ENCODE data around the gene IL26. TPM values are rescaled to one million over a fixed set of nuclear protein-coding genes. Genes with fewer than 3 reads are reported as not detected.

The IL26 gene
- total and polyA plus RNA-seq, 2 experiments from 2014 or later = not detected

DNA sequence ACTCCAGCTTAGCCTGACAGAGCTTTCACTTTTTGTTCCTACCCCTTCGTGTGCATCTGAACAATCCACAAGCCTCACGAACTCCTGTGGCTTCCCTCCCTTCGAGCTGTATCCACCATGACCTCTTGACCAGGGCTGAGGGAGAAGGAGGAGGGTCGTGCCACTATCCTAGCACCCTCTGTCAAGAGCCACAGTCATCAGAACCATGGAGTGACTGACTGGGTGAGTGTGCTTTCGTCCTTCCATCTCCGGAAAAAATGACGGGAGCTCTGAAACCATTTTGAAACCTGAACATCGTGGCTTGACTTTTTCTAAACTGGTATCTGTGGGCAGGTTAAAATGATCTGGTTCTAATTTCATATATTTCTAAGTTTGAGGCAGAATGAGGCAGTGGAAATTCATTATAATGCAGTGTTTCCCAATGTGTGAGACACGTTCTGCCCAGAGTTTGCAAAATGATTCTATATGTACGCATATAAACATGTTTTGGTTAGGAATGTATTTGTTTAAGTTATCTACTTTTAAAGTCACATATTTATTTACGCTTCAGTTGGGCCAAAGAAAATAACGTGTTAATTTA, 27.0 kb downstream of the IL26 start:
- WGBS (ENCODE audit: low lambda C conversion rate, missing lambda C conversion rate) = 85% methylated on average over 12 of the region's 12 CpGs
- TF ChIP-seq EZH2phosphoT487 (IDR thresholded peaks at IDR 0.05; ENCODE audit: low read depth, severe bottlenecking, unreplicated experiment) (no peak), EZH2 (IDR thresholded peaks at IDR 0.05; ENCODE audit: borderline replicate concordance) (no peak)
- TF ChIP-seq, protein P1, sequence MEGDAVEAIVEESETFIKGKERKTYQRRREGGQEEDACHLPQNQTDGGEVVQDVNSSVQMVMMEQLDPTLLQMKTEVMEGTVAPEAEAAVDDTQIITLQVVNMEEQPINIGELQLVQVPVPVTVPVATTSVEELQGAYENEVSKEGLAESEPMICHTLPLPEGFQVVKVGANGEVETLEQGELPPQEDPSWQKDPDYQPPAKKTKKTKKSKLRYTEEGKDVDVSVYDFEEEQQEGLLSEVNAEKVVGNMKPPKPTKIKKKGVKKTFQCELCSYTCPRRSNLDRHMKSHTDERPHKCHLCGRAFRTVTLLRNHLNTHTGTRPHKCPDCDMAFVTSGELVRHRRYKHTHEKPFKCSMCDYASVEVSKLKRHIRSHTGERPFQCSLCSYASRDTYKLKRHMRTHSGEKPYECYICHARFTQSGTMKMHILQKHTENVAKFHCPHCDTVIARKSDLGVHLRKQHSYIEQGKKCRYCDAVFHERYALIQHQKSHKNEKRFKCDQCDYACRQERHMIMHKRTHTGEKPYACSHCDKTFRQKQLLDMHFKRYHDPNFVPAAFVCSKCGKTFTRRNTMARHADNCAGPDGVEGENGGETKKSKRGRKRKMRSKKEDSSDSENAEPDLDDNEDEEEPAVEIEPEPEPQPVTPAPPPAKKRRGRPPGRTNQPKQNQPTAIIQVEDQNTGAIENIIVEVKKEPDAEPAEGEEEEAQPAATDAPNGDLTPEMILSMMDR (IDR thresholded peaks at IDR 0.05; ENCODE audit: poor library complexity) = no peak
- H3K9me3 ChIP-seq (ENCODE audit: low read depth) = no peaks in the 10 kb centered on the region

DNA sequence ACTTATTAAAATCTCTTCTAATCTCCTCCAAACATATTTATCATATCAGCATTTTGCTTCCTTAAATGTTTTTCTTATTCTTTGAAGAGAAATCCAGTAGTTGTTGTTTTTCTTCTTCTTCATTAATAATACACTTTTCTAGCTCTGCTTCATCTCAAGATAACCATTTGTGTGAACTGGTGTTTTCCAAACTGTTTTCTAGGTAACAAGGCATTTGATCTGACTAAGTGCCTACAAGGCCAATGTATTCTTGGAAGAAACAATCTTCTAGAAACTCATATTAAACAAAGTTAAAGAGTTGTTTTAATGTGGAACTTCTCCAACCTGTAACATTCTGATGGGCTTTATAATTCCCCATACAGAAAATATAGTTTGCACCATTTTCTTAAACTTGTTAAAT, 35.3 kb downstream of the IL26 start:
- no peaks in the 10 kb centered on the region for H3K4me1 ChIP-seq (ENCODE audit: insufficient read depth)
- no peaks in the 10 kb centered on the region for H3K9me3 ChIP-seq (ENCODE audit: low read depth)
- H3K4me3 ChIP-seq = no peak overlapping the region
- no peaks in the 10 kb centered on the region for H3K27me3 ChIP-seq
- no peak overlapping the region for H2AFZ ChIP-seq
- H3K9me2 ChIP-seq (replicated peaks; ENCODE audit: insufficient read depth) = no peaks in the 10 kb centered on the region
- TF ChIP-seq, protein P1 (IDR thresholded peaks at IDR 0.05; ENCODE audit: poor library complexity) = no peak
- TF ChIP-seq EZH2phosphoT487 (IDR thresholded peaks at IDR 0.05; ENCODE audit: low read depth, severe bottlenecking, unreplicated experiment) = no peak
- H3K4me2 ChIP-seq = no peak overlapping the region
- no peaks in the 10 kb centered on the region for H4K20me1 ChIP-seq (ENCODE audit: insufficient read depth, poor library complexity, severe bottlenecking)
- no peak overlapping the region for H3K27ac ChIP-seq
- no peaks in the 10 kb centered on the region for H3K79me2 ChIP-seq
- no peak for DNase-seq (ENCODE audit: low spot score)
- no peaks in the 10 kb centered on the region for H3K36me3 ChIP-seq (replicated peaks; ENCODE audit: insufficient read depth, low read depth)

More for the DNA sequence above, 27.0 kb downstream of the IL26 start:
- Histone ChIP-seq H3K4me3 (no peak overlapping the region), H3K4me2 (no peak overlapping the region), H4K20me1 (ENCODE audit: insufficient read depth, poor library complexity, severe bottlenecking) (no peaks in the 10 kb centered on the region), H2AFZ (no peak overlapping the region), H3K4me1 (ENCODE audit: insufficient read depth) (no peaks in the 10 kb centered on the region), H3K79me2 (no peaks in the 10 kb centered on the region), H3K9me2 (replicated peaks; ENCODE audit: insufficient read depth) (no peaks in the 10 kb centered on the region), H3K27ac (no peak overlapping the region), H3K36me3 (replicated peaks; ENCODE audit: insufficient read depth, low read depth) (no peaks in the 10 kb centered on the region), H3K27me3 (no peaks in the 10 kb centered on the region)
- DNase-seq (ENCODE audit: low spot score) = no peak

DNA sequence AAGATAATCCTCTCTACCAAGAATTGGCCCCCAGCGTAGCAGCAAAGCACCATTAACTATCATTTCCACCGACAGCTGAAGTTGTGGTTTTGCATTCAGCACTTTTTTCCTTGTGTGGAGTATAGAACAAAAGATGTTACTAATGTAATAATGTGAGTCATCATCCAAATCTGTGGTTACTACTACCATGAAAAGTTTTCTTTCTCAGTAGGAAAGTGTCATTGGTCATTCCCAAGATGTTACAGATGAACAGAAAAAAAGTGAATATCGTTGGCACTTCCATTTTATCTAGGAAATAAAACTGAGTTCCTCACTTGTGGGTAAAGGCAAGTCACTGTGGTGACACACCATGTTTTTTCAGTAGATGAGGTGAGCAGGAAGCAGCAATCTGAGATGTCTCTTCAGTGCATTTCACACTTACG, 35.8 kb downstream of the IL26 start:
- no peak overlapping the region for H3K4me3 ChIP-seq
- no peaks in the 10 kb centered on the region for H3K27me3 ChIP-seq
- TF ChIP-seq, protein P1 (IDR thresholded peaks at IDR 0.05; ENCODE audit: poor library complexity) = no peak
- no peak for TF ChIP-seq EZH2 (IDR thresholded peaks at IDR 0.05; ENCODE audit: borderline replicate concordance)
- no peak for TF ChIP-seq EZH2phosphoT487 (IDR thresholded peaks at IDR 0.05; ENCODE audit: low read depth, severe bottlenecking, unreplicated experiment)
- no peaks in the 10 kb centered on the region for H3K36me3 ChIP-seq (replicated peaks; ENCODE audit: insufficient read depth, low read depth)
- no peak overlapping the region for H3K4me2 ChIP-seq
- no peaks in the 10 kb centered on the region for H3K79me2 ChIP-seq
- no peaks in the 10 kb centered on the region for H4K20me1 ChIP-seq (ENCODE audit: insufficient read depth, poor library complexity, severe bottlenecking)
- WGBS (ENCODE audit: low lambda C conversion rate, missing lambda C conversion rate) = 87% methylated on average over 4 of the region's 4 CpGs
- no peak overlapping the region for H3K27ac ChIP-seq
- no peaks in the 10 kb centered on the region for H3K4me1 ChIP-seq (ENCODE audit: insufficient read depth)
- DNase-seq (ENCODE audit: low spot score) = no peak
- no peaks in the 10 kb centered on the region for H3K9me3 ChIP-seq (ENCODE audit: low read depth)
- H2AFZ ChIP-seq = no peak overlapping the region
- H3K9me2 ChIP-seq (replicated peaks; ENCODE audit: insufficient read depth) = no peaks in the 10 kb centered on the region

DNA sequence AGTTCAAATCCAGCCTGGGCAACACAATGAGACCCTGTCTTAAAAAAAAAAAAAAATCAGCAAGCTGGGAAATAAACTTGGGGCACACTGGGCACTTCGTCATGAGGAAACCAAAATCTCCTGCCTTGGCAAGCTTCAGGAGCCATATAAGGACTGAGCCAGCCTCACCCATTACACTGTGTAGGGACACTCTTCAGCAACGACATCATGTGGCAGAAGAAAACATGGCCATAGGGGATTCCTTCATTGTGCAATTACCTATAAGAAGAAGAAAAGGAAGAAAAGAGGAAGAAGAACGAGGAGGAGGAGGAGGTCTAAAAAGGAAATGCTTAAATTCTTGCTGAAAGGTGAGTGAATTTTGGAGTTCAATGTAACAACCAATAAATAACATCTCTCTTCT, 40.0 kb downstream of the IL26 start:
- Histone ChIP-seq H3K9me3 (ENCODE audit: low read depth) (no peaks in the 10 kb centered on the region), H3K27me3 (no peaks in the 10 kb centered on the region), H2AFZ (no peak overlapping the region), H3K9me2 (replicated peaks; ENCODE audit: insufficient read depth) (no peaks in the 10 kb centered on the region), H3K4me2 (no peak overlapping the region), H3K79me2 (no peaks in the 10 kb centered on the region), H3K4me1 (ENCODE audit: insufficient read depth) (no peaks in the 10 kb centered on the region), H3K4me3 (no peak overlapping the region), H3K36me3 (replicated peaks; ENCODE audit: insufficient read depth, low read depth) (no peaks in the 10 kb centered on the region), H3K27ac (no peak overlapping the region), H4K20me1 (ENCODE audit: insufficient read depth, poor library complexity, severe bottlenecking) (no peaks in the 10 kb centered on the region)
- TF ChIP-seq EZH2 (IDR thresholded peaks at IDR 0.05; ENCODE audit: borderline replicate concordance) (no peak), EZH2phosphoT487 (IDR thresholded peaks at IDR 0.05; ENCODE audit: low read depth, severe bottlenecking, unreplicated experiment) (no peak)
- TF ChIP-seq, protein P1 (IDR thresholded peaks at IDR 0.05; ENCODE audit: poor library complexity) = no peak
- no peak for DNase-seq (ENCODE audit: low spot score)
- WGBS (ENCODE audit: low lambda C conversion rate, missing lambda C conversion rate) = 95% methylated on average over 3 of the region's 3 CpGs

All from hepatocyte (in vitro differentiated cells).